Measurements from ENCODE around the gene NKAIN2.

The NKAIN2 gene

GRCh38 chr6:123898665-123899064 is 95.0 kb downstream of the NKAIN2 start:
- TF ChIP-seq, protein P1, sequence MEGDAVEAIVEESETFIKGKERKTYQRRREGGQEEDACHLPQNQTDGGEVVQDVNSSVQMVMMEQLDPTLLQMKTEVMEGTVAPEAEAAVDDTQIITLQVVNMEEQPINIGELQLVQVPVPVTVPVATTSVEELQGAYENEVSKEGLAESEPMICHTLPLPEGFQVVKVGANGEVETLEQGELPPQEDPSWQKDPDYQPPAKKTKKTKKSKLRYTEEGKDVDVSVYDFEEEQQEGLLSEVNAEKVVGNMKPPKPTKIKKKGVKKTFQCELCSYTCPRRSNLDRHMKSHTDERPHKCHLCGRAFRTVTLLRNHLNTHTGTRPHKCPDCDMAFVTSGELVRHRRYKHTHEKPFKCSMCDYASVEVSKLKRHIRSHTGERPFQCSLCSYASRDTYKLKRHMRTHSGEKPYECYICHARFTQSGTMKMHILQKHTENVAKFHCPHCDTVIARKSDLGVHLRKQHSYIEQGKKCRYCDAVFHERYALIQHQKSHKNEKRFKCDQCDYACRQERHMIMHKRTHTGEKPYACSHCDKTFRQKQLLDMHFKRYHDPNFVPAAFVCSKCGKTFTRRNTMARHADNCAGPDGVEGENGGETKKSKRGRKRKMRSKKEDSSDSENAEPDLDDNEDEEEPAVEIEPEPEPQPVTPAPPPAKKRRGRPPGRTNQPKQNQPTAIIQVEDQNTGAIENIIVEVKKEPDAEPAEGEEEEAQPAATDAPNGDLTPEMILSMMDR (IDR thresholded peaks at IDR 0.05; ENCODE audit: low read depth, low read length) = no peak
- no peak for DNase-seq (ENCODE audit: extremely low read depth, low read depth)

- TF ChIP-seq, protein P1 (IDR thresholded peaks at IDR 0.05; ENCODE audit: low read depth, low read length) = no peak
- no peak for DNase-seq (ENCODE audit: extremely low read depth, low read depth)
These were observed 96.1 kb downstream of the NKAIN2 start for GRCh38 chr6:123899745-123900144.

DNA sequence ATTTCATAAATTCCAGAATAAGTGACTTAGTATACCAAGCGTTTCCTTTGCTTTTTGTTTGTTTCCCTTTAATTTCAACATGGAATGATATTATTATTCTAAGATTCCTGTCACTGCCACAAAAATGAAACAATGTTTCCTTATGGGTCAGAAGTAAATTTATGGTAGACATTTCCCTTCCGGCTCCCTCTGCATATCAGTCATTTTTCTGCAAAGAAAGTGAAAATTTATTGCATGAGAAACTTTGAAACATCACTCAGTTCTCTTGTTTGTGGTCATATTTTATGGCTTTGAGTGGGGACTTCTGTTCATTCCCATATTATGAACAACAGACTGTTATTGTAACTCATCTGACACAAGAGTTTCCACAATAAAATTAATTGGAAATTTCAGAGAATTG is 97.8 kb downstream of the NKAIN2 start:
- DNase-seq (ENCODE audit: extremely low read depth, low read depth) = no peak
- TF ChIP-seq, protein P1 (IDR thresholded peaks at IDR 0.05; ENCODE audit: low read depth, low read length) = no peak

- TF ChIP-seq, protein P1 (IDR thresholded peaks at IDR 0.05; ENCODE audit: low read depth, low read length) = no peak
- DNase-seq (ENCODE audit: extremely low read depth, low read depth) = no peak
These were observed 99.2 kb downstream of the NKAIN2 start for GRCh38 chr6:123902738-123903313.

DNA sequence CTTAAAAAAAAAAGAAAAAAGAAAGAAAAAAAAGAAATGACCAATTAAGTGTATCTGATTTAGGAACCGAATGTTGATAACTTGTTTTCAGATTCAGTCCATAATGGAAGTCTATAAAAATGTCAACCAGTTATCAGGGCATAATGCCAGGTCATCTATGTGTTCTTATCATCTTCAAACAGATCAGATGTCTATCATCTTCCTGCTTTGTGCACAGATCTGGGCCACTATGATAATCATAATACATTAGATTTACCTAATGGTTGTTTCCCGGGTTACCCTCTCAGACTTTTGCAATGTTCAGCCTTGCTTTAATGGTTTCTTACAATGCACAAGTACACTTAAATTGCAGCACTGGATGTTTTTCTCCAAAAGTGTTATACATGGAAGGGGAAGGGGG is 100.6 kb downstream of the NKAIN2 start:
- DNase-seq (ENCODE audit: extremely low read depth, low read depth) = no peak
- TF ChIP-seq, protein P1 (IDR thresholded peaks at IDR 0.05; ENCODE audit: low read depth, low read length) = no peak

GRCh38 chr6:123908797-123909196 is 105.1 kb downstream of the NKAIN2 start:
- TF ChIP-seq, protein P1 (IDR thresholded peaks at IDR 0.05; ENCODE audit: low read depth, low read length) = no peak
- no peak for DNase-seq (ENCODE audit: extremely low read depth, low read depth)

DNA sequence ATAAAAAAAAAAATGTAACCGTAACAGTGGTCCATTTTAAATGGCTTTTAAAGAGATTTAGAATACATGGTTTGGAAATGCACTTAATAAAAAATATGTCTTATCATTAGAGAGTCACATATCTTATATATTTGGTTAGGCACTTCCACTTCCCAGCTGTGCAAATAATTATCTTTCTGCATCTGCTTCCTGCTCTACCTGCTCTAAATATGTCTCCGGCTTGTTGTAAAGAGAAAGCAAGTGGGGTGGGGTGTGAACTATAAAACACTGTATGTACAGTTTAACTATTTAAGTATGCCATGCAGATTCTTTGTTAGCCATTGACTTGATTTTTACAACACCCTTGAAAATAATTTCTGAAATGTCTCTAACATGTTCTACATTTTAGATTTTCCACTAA is 106.3 kb downstream of the NKAIN2 start:
- no peak for DNase-seq (ENCODE audit: extremely low read depth, low read depth)
- TF ChIP-seq, protein P1 (IDR thresholded peaks at IDR 0.05; ENCODE audit: low read depth, low read length) = no peak
